Right ventricle myocardium inferior (tissue), 1 donor: ENCODE measurements around the gene CLPTM1. TPM values are rescaled to one million over a fixed set of nuclear protein-coding genes. Genes with fewer than 3 reads are reported as not detected.

Source experiments
- ATAC-seq: fragments of 200-7000 bp; cut with Tn5 transposase; one replicate; pipeline ENCODE4 v1.9.1; 2020; ENCODE audit warnings: mild to moderate bottlenecking, moderate library complexity
- DNase-seq: peaks from one replicate; pipeline ENCODE4 v3.0.0; 2021; ENCODE audit errors: missing footprints
- intact Hi-C: fragments of 100-400 bp; cut with DNase I; formaldehyde crosslinking; loops from one replicate; pipeline ENCODE4 v1.11.0; 2022
- total RNA-seq: library from RNA; stranded (reverse); fragmentation: NEBNext Ultra II Directional; extraction: Animal tissue kit (Norgen Biotek cat#: 25700); gene quantifications from one replicate; pipeline ENCODE4 v1.2.1, GENCODE V29; 2021
- donor health status: DM: no; HTN: yes; CAD: no; lungs with severe emphysema.

The CLPTM1 gene
- total RNA-seq, 1 donor from 2014 or later, result 90.1 TPM

DNA sequence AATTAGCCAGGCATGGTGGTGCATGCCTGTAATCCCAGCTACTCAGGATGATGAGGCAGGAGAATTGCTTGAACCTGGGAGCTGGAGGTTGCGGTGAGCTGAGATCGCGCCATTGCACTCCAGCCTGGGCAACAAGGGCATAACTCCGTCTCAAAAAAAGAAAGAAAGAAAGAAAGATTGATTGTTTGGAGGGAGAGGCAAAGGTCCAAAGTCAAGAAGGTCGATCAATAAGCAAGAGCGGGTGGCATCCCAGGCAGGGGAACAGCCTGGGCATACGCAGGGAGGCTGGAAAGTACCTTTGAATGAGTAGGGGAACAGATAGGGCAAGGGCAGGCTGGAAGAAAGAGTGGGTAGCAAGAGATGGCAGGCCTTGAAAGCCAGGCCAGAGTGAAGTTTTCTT is 25.1 kb upstream of the CLPTM1 start:
- ATAC-seq (no peak), DNase-seq (peak; percentile 7)
- intact Hi-C loops, result no loop called here

DNA sequence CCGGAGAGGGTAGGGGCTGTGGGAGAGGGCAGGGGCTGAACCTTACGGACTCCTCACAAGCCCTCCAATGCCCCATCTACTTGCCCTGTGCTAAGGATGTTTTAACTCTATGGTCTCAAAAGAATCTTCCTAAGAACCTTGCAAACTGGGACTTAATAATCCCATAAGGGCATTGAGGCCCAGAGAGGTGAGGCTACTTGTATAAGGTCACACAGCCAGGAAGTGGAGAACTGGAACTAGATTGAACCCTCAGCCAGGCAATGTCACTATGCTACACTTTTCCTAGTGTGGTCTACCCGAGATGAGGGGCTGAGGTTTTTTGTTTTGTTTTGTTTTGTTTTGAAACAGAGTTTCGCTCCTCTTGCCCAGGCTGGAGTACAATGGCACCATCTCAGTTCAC is 23.6 kb upstream of the CLPTM1 start:
- DNase-seq, result peak; percentile 26
- intact Hi-C loops, result no loop called here
- ATAC-seq, result no peak

DNA sequence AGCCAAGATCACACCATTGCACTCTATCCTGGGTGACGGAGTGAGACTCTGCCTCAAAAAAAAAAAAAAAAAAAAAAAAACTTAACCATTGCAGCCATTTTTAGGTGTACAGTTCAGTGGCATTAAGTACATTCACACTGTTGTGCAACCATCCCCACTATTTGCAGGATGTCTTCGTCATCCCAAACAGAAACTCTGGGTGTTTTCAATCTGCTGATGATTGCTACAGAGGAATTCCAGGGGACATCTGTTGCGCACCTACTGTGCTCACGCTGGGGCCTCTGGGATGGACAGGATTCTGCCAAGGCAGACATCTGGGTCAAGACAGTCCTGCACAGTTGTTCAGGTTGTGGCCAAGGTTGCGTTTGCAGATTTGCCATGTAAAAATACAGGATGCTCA is 15.5 kb upstream of the CLPTM1 start:
- no peak for DNase-seq
- ATAC-seq, result no peak
- intact Hi-C loops, result no loop called here

DNA sequence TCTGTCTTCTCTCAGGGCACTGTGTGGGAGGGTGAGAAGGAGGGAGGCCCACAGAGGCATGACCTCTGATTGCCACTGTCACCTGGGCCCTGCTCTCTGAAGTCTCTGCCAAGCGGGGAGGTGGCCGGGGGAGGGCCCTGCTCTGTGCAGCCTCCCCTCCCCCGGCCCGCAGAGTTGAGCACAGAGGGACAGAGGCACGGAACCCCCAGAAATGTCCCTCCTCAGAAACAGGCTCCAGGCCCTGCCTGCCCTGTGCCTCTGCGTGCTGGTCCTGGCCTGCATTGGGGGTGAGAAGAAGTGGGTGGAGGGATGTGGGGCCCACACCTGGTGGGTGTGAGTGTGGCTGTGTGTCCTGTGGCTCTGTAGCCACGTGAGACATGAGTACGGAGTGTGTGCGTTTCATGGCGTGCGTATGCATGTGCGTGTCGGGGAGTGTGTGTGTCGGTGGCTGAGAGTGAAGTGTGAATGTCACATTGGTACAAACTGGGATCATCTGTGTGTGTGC is 13.1 kb upstream of the CLPTM1 start, which contains the start of gene APOC4:
Gene APOC4, plus strand, starts transcription at position 171 of the 505 bp plus-strand sequence. Its CDS starts 41 bp downstream, at position 212.
- ATAC-seq (no peak), DNase-seq (no peak)
- intact Hi-C loops, result no loop called here

DNA sequence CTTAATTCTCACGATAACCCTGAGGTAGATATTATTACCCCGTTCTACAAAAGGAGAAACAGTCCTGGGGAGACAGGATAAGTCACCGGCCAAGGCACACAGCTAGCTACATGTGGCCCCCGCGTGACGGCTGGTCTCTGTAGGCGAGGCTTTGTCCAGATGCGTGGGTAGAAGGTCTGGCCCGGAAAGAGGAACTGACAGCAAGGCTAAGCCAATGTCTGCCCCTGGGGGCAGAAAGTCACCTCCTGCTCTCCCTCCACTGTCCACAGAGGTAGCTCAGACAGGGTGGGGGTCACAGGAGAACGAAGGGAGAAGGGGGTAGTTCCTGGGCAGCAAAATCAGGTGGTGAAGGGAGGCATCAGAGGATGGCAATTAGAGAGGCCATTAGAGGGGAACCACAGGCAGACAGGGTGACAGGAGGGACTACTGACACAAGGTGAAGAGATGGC is 11.4 kb upstream of the CLPTM1 start:
- intact Hi-C loops, result no loop called here
- peak; percentile 42 for ATAC-seq
- DNase-seq, result no peak

DNA sequence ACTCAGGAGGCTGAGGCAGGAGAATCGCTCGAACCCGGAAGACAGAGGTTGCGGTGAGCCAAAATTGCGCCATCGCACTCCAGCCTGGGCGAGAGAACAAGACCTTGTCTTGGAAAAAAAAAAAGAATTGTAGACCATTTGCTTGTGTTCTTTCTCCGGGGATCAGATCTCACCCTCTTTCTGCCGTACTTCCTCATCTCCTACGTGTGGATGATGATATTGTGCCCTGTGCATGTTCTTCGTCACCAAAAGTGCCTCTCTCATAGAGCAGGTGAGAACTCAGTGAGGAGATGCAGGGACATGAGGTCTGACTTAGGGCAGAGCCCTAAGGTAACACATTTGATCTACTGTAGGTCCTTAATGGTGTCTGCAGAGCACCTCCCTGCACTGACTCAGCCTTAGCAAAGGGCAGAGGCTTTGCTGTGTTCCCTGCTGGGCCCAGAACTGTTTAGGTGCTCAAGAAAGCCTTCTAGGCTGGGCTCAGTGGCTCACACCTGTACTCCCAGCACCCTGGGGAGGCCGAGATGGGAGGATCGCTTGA is 8.1 kb upstream of the CLPTM1 start:
- intact Hi-C loops, result no loop called here
- ATAC-seq (no peak), DNase-seq (no peak)

DNA sequence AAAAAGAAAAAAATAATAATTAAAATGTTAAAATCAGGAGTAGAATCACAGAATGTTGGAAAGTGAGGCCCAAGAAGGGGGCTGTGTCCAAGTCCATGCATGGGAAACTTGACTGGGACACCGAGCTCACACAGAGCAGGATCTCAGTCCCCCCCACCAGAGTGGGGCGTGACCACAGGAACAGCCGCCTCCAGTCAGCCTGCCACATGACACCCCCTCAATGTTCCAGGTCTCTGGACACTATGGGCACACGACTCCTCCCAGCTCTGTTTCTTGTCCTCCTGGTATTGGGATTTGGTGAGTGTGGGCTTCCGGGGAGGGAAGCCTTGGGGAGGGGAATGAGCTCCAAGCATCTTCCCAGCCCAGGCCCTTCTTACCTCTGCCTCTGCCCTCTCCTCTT is 6.9 kb upstream of the CLPTM1 start:
- ATAC-seq (no peak), DNase-seq (no peak)
- intact Hi-C loops, result no loop called here

DNA sequence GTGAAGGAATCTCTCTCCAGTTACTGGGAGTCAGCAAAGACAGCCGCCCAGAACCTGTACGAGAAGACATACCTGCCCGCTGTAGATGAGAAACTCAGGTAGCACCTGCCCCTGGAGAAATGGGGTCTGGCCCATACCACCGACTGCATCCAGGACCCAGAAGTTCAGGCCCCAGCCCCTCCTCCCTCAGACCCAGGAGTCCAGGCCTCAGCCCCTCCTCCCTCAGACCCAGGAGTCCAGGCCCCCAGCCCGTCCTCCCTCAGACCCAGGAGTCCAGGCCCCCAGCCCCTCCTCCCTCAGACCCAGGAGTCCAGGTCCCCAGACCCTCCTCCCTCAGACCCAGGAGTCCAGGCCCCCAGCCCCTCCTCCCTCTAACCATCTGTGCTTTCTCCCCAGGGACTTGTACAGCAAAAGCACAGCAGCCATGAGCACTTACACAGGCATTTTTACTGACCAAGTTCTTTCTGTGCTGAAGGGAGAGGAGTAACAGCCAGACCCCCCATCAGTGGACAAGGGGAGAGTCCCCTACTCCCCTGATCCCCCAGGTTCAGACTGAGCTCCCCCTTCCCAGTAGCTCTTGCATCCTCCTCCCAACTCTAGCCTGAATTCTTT is 6.3 kb upstream of the CLPTM1 start:
- no peak for ATAC-seq
- intact Hi-C loops, result no loop called here
- DNase-seq, result no peak

DNA sequence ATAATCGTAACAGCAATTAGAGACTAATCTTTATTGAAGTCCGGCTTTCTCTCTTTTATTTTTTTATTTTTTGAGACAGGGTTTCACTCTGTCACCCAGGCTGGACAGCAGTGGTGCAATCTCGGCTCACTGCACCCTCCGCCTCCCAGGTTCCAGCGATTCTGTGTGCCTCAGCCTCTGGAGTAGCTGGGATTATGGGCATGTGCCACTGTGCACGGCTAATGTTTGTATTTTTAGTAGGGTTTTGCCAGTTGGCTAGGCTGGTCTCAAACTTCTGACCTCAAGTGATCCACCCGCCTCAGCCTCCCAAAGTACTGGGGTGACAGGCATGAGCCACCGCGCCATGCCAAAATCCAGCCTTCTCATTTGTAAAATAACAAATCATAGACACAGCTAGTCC is 5.6 kb upstream of the CLPTM1 start:
- DNase-seq, result no peak
- no peak for ATAC-seq
- intact Hi-C loops, result no loop called here

DNA sequence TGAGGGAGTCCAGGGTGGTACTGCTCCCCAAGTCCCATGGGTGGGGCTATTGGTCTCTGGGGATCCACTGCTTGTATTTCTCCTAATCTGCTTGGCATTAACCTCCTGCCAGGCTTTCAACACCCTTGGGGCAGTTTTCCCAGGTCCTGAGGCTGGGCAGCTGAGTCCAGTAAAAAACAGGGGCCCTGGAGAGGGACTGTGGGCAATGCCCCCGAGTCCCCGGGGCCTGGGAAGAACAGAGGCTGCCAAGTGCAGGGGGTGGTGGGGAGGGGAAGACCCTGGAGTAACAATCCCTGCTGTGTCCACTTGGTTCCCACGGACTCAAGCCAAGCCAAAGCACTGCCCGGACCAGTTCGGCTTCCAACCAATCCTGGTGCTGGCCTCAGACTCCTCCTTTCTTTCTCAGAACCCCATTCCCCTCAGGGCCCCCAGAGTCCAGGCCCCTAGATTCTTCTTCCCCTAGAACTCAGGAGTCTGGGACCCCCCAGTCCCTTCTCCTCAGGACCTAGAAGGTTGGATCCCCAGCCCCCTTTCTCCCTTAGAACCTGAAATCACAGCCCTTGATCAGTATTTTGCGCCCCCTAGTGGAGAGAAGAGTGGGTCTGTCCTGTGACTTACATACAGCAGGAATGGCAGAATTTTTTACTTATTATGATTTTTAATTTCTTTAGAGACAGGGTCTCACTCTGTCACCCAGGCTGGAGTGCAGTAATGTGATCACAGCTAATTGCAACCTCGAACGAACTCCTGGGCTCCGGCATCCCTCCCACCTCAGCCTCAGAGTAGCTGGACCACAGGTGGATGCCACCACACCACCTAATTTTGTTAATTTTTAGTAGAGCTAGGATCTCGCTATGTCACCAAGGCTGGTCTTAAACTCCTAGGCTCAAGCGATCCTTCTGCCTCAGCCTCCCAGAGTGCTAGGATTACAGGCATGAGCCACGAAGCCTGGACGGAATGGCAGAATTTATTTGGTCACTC is 3.7 kb upstream of the CLPTM1 start:
- intact Hi-C loops, result loop anchor here (2.0 kb wide), 1 partner anchor 47 kb away; the partner anchor contains the start of gene APOE
- ATAC-seq, result no peak
- no peak for DNase-seq

DNA sequence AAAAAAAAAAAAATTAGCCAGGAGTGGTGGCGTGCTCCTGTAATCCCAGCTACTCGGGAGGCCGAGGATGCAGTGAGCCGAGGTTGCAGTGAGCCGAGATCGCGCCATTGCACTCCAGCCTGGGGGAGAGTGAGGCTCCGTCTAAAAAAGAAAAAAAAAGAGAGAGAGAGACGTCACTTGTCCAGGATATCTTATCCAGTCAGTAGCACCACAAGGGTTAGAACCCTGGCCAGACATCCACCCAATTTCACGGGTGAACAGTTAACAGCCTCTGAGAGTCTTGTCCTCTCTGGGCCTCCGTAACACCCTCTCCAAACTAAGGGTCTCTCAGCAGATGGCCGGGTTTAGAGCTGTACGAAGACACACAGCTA is 917 bp upstream of the CLPTM1 start:
- ATAC-seq (no peak), DNase-seq (no peak)
- intact Hi-C loops, result loop anchor here (2.0 kb wide), 1 partner anchor 63 kb away; the partner anchor contains the start of gene TOMM40

DNA sequence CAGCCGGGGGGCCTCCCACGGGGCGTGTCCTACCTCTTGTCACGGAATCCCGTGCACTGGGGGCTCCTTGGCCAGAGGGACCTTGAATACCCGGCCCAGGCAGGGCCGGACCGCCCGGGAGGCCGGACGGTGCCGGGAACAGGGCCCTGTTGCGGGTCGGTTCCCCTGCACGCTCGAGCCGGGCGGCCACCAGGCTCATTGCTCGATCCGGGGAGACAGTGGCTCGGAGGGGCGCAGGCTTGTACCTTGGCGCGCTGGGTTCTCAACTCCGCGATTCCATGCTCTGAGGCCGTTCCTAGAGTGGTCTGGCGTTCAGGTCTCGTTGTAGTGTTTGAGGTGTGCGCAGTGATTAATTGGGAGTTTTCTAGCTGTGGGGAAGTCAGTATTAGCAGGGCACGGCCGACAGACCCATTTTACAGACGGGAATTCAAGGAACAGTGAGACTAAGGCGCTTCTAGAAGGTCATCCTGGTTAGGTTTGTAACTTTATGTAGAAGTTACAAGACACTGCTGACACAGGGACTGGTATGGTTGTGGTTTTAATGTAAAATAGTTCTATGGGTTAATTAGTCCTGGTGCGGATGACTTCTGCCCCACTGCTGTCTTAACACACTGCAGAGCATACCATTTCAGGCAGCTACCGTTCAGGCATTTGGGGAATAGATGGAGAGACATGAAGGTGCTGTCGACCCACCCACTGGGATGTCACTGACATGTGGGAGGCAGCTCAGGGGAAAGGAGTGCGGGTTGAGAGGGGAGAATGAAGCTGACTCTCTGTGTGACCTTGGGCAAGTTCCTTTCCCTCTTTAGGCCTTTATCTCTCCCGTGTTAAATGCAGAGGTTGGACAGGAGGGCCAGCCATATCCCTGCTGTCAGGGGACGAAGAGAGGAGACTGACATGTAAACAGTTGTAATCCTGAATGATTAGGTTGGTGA is 592 bp downstream of the CLPTM1 start:
- DNase-seq, result no peak
- intact Hi-C loops, result loop anchor here (2.0 kb wide), 1 partner anchor 65 kb away; the partner anchor contains the start of gene TOMM40
- peak; percentile 40 for ATAC-seq

DNA sequence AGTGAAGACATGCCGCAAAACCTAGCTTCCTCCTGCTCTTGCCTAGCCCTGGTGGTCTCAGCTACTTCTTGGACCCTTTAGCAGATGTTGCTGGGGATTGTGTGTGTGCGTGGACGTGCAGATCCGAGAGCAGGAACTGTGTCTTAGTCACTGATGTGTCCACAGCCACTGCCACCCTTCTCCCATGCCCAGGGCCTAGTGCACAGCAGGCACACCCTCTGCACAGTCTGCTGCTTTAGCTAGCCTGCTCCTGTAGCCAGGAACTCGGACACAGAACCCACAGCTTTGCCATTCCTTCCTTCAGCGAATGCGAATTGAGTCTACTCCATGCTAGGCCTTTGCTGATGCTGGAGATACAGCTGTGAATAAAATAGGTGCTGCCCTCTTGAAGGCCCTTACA is 2.3 kb downstream of the CLPTM1 start:
- ATAC-seq (no peak), DNase-seq (no peak)
- intact Hi-C loops, result no loop called here

DNA sequence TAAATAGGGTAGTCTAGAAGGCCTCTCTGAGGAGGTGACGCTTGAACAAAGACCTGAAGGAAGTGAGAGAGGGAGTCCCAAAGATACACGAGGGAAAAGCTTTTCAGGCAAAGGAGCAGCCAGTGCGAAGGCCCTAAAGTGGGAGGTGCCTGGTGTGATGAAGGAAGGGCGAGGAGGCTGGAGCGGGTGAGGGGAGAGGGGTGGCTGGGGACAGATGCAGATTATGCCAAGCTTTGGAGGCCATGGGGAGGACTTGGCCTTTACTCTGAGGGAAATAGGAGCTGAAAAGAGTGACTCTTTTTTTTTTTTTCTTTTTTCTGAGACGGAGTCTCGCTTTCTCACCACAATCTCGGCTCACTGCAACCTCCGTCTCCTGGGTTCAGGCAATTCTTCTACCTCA is 2.9 kb downstream of the CLPTM1 start:
- intact Hi-C loops, result no loop called here
- DNase-seq (no peak), ATAC-seq (no peak)

DNA sequence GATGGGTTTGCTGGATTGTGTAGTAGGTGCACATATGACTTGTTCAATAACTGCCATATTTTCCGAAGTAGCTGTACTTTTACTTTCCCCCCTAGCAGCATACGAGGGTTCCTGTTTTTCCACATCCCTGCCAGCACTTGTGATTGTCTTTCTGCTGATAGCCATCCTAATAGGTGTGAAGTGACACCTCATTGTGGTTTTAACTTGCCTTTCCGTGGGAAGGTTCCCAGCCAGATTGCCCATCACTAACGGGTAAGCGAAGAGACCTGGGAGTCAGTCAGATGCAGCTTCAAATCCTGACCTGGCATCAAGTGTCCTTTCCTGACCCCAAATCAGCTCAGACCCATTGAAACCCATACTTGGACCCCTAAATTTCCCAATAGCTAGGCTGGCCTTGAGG is 4.5 kb downstream of the CLPTM1 start:
- ATAC-seq (no peak), DNase-seq (no peak)
- intact Hi-C loops, result no loop called here

DNA sequence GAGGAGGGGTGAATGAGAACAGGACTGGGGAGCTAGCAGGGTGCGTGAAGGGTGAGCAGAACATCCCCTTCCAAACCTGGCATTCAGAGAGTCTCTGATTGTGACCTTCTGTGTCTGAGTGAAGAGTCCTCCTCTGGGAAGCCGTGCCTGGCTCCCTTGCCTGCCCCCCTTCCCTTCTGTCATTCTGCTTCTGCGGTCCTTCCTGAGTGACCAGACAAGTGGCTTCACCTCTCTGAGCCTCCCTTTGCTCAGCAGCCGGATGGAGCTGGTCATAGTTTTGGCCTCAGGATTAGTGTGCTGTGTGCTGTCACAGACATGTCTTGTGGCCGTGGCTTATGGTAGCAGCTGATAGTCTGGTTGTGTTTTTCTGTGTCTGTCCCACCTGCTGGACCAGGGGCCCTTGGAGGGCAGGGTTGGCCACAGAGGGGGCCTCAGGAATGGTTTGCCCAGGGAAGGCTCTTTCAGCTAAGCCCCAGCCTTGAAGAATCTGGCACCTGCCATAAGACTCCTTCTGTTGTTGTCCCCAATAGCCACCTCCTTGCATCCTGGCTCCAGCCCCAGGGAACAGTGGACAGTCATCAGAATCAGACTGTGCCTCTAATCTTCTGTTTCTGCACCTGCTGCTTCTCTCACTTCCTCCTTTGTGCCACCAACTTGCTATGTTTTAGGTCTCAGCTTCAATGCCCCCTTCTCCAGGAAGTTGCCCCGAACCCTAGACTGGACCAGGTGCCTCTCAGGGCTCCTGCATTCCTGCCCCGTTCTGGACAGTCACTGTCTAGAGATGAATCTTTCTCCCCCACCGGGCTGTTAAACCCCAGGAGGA is 5.9 kb downstream of the CLPTM1 start:
- intact Hi-C loops, result no loop called here
- peak; percentile 12 for ATAC-seq
- DNase-seq, result no peak

DNA sequence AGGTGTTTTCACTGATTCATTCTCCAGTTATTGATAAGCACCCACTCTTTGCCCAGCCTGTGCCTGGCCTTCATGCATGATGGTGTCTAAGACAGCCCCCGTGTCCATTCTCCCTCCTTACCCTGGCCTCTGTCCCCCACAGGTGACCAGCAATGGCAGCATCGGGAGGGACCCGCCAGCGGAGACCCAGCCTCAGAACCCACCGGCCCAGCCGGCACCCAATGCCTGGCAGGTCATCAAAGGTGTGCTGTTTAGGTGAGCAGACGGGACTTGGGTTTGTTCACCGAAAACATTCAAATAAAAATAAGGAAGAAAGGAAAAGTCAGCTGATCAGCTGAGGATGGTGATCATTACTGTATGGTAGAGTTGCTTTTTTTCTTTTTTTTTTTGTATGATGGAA is 6.6 kb downstream of the CLPTM1 start:
- no peak for DNase-seq
- intact Hi-C loops, result no loop called here
- no peak for ATAC-seq

DNA sequence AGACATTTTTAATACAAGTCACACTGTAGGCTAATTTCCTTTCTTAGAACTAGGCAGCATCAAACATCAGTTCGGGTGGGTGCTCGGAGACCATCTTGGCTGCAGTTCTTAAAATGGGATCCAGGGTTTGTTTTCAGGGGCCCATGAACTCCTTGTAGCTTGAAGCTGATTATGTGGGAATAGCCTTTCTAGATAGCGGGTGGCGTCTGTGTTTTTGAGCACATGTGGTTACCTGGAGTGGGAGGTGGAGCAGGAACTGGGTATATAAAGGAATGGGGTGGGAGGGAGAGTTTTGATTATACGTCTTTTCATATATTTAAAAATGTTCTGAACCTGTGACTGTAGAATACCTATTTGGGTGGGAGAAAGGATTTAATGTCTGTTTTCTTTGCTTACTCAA is 12.9 kb downstream of the CLPTM1 start:
- ATAC-seq (no peak), DNase-seq (no peak)
- intact Hi-C loops, result no loop called here
